CD1c-positive myeloid dendritic cell (primary cell): Measurements from ENCODE around the gene HRCT1.
"Not testable (repeated sequence)": the region's sequence is repeated elsewhere in the genome, so short reads cannot be mapped to it uniquely, and the experiment has no call there.

Experiments used
- DNase-seq: peaks from one replicate; pipeline ENCODE4 v3.0.0-alpha.2; 2016; ENCODE audit errors: extremely low spot score

HRCT1 gene

GRCh38 chr9:35905912-35906679, at the start of gene HRCT1:
Gene HRCT1 (plus strand): TSS chr9:35906202. CDS start chr9:35906288, 86 bp downstream.
- no peak for DNase-seq

DNA sequence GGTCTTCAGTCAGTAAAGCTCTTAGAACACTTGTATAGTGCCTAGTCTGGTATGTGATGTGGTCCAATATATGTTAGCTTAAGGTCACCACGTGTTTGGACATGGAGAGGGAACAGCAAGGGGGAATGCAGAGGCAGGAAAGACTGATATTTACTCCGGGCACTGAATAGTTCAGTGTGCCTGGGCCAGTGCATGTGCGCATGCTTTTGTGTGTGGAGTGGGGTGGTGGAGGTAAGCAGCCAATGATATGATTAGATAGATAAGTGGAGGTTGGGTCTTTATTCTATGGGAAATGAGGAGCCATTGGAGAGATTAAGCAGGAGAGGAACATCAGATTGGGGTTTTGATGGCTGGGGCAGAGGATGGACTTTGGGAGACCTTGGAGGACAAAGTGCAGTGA, 49.8 kb upstream of the HRCT1 start:
- no peak for DNase-seq

DNA sequence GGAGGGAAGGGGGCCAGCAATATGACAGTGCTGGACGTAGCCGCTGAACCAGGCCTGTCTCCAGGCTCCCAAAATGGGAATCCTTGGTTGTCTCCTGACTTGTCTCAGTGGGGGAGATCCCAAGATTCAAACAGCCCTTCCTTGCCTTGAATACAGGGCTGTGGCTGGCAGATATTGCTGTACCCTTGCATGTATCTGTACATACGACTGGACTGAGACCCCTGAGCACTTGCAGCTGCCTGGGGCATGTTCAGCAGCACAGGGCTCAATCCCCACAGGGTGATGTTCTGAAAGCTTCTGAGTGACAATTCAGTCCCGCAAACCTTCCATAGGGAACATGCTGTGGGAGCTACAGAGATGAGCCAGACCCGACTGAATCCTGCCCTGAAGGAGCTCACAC, 49.1 kb upstream of the HRCT1 start:
- DNase-seq, result no peak

DNA sequence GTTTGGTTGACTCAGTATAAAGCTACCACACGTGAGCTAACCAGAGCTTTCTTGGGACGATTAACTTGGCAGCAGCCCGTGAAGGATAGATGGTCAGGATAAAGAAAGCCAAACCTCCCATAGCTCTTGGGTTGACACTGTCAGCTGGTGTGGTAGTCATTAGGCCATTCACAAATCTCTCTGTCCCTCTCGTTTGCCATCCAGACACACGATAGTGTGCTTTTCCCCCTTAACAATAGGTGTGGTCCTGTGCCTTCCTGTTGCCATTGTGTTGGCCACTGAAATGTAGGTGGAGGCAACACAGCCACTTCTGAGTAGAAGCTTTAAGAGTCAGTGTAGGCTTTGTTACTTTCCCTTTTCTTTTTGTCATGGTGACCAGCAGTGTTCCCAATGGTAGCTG, 47.5 kb upstream of the HRCT1 start:
- DNase-seq, result no peak

- DNase-seq, result peak; percentile 19
These were observed 46.6 kb upstream of the HRCT1 start for GRCh38 chr9:35859310-35859989.

- DNase-seq, result no peak
These were observed 46.0 kb upstream of the HRCT1 start for GRCh38 chr9:35859990-35860339.

DNA sequence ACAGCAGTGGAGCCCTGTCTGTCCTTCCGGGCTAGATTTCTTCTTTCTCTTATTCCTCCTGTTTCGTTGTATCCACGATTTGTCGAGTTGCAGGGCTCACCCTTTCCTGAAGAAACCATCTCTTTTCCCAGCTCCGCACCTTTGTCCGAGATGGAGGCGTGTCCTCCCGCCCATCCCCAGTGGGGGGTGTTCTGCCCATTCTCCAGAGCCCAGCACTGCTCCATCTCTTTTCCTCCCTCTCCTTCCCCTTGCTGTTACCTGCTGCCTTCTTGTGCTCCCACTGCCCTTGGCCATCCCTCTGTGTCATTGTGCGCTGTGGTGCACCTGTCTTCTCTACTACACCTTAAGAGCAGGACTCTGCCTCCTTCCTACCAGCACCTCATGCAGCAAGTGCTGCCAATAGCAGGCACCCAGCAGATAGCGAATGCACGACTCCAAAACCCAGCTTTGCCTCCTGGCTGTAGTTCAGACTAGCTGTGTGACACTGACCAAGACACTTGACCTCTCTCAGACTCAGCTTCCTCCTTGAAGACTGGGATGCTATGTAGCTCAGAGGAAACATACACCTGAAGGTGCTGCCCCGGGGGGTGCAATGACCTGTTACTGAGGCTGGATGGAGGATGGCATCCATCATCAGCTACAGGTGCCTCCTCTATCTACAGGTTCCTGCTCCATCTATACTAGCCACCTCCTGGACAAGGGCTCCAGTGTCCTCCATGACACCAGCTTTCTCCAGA, 44.7 kb upstream of the HRCT1 start:
- no peak for DNase-seq

- DNase-seq, result no peak
These were observed 43.7 kb upstream of the HRCT1 start for GRCh38 chr9:35862328-35862727.

DNA sequence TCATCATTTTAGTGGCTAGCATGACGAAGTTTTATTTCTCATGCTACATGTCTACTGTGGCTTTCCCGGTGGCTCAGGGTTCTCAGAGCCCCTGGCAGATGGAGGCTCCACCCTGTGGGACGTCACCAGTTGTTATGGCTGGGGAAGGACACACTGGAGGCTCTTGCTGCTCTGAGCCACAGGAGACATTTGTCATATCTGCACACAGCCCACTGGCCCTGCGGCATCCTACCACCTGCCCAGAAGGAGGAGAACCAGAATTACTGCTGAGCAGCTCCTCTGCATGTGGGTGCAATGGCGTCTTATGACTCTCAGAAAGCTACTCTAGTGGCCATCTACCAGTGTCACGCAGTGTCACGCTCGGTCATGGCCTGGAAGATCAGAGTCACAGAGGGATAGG, 42.4 kb upstream of the HRCT1 start:
- DNase-seq, result no peak

DNA sequence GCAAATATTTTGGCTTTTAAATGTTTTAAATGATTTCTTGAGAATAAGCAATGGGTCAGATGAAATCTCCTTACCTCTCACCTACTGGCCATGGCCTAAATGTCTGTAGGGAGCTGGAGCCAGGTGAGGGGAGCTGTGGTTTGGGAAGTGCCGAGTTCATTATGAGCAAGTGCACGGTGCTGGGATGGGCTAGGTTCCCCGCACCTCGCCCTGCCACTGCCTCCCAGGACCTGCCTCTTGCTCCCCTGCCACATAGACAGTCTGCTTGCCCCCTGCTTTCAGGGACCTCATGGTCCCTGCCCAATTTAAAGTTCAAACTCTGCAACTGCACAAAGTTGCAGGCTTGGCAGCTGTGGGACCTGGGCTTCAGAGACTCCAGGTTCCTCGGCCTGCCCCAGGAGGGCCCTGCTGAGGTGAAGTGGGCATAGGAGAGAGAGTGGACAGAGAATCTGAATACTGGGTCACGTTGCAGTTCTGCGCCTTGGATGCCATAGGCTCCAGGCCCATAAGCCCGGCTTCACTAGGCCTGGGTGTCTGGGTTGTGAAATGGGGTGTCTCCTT, 41.2 kb upstream of the HRCT1 start:
- DNase-seq, result no peak

DNA sequence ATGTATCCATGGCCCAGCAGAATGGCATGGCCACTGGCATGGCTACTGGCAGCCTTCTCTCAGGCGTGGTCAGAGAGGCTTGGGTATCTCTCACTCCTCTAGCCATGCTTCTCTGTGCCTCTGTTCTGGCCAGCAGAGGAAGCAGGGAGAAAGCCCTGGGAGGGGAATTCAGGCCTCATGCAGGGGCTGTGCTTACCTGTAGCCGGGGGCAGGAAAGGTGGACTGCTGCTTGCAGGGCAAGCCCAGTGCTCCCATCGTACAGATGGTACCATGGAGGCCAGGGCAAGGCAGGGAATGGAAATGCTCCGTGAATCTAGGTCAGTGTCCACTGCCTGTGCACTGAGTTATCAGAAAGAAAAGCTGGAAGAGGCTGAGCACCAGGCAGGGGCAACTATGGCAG, 38.5 kb upstream of the HRCT1 start:
- no peak for DNase-seq

GRCh38 chr9:35868933-35869332, 37.1 kb upstream of the HRCT1 start:
- DNase-seq, result no peak

DNA sequence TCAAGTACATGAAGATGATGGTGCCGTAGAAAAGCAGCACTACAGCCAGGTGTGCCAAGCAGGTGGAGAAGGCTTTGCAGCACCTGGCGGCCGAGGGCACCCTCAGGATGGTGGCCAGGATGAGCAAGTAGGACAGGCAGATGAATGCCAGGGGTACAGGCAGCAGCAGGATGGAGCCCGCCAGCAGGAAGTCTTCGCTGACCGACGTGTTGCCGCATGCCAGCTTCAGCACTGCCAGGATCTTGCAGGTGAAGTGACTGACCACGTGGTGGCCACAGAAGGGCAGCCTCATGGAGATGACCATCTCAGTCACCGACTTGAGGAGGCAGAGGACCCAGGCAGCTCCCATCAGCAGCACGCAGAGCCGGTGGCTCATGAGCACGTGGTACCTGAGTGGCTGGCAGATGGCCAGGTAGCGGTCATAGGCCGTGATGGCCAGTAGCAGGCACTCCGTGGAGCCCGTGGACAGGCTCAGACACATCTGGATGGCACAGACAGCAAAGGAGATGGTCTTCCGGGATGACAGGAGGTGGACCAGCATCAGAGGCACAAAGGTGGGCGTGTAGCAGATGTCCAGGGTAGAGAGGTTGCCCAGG, 36.3 kb upstream of the HRCT1 start:
- DNase-seq, result no peak

- no peak for DNase-seq
These were observed 35.6 kb upstream of the HRCT1 start, which contains the start of gene OR13J1 for GRCh38 chr9:35870351-35870923. Gene OR13J1 (minus strand): TSS chr9:35870401. CDS start chr9:35870401, 0 bp downstream.

DNA sequence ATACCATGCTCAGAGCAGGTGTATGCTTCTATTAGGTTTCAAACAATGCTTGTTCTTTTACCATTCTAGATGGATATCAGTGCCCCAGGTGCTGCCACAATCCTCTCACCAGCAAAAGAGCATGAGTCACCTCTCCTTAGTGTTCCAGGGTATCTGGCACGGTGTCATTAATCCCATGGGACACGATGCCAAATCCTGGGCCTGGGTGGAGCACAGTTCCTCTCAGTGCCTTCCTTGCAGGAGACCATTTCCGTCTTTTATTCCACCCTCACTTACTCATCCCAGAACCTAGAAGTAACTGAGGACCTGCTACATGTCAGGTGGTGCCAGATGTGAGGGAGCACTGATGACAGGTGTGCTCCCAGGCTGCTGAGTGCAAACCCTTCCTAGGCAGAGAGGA, 34.5 kb upstream of the HRCT1 start:
- no peak for DNase-seq

GRCh38 chr9:35872505-35872904, 33.5 kb upstream of the HRCT1 start:
- DNase-seq, result no peak

- peak; percentile 77 for DNase-seq
These were observed 23.6 kb upstream of the HRCT1 start for GRCh38 chr9:35882263-35882848.

- DNase-seq, result no peak
These were observed 23.0 kb upstream of the HRCT1 start for GRCh38 chr9:35882996-35883395.

- DNase-seq, result not testable (repeated sequence)
These were observed 21.1 kb upstream of the HRCT1 start for GRCh38 chr9:35884908-35885307.

DNA sequence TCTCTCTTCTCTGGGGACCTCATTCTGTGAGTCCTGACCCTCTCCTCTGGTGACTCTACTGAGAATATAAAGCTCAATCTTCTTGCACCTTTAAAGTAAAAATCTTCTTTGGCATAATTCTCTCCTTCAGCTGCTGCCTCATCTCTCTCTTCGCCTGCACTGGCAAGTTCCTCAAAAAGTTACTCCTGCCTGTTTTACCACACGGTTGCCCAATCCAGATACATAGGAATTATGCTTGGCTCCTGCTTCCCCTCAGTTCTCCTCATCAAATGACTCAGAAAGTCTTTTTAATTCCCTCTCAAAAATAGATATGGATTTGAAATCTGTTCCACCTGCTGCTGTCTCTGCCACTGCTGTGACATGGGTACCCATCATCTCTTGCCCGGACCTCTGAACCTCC, 14.4 kb upstream of the HRCT1 start:
- DNase-seq, result peak; percentile 76

- peak; percentile 38 for DNase-seq
These were observed 14.0 kb upstream of the HRCT1 start for GRCh38 chr9:35892051-35892450.
